ENCODE results near the gene SCNN1B. TPM values are rescaled to one million over a fixed set of nuclear protein-coding genes. Genes with fewer than 3 reads are reported as not detected.

SCNN1B gene
- total and polyA plus RNA-seq, 4 experiments from 2014 or later, result not detected

- CTCF ChIA-PET (ENCODE audit: partially characterized antibody), result no interaction called here
- no peaks in the 10 kb centered on the region for H3K9me3 Mint-ChIP-seq
- peaks cover 0 to 9% of the 10 kb centered on the region in 2 donors for H3K27me3 Mint-ChIP-seq
- intact Hi-C loops (cut with micrococcal nuclease), result no loop called here
- Histone ChIP-seq H3K27ac (ENCODE audit: low read depth, low read length) (no peak overlapping the region), H3K36me3 (ENCODE audit: insufficient read depth, low read length) (no peaks in the 10 kb centered on the region), H3K4me3 (ENCODE audit: low read length in 2 of 2) (no peak overlapping the region), H3K4me1 (ENCODE audit: insufficient read depth, low read length) (no peaks in the 10 kb centered on the region), H3K9me3 (ENCODE audit: control insufficient read depth in 1 of 2, low read length in 2 of 2) (no peaks in the 10 kb centered on the region), H3K27me3 (ENCODE audit: insufficient read depth, low read length) (no peaks in the 10 kb centered on the region)
- H3K36me3 Mint-ChIP-seq, result no peaks in the 10 kb centered on the region
- no peak for DNase-seq
- H3K4me1 Mint-ChIP-seq, result peaks cover 5 to 9% (median 7%) of the 10 kb centered on the region in 4 donors
- POLR2A ChIA-PET (ENCODE audit: partially characterized antibody), result no interaction called here
- no peak overlapping the region for H3K27ac Mint-ChIP-seq
- H3K4me3 Mint-ChIP-seq, result no peak overlapping the region
These were observed 67.3 kb downstream of the SCNN1B start for GRCh38 chr16:23369416-23369815.

DNA sequence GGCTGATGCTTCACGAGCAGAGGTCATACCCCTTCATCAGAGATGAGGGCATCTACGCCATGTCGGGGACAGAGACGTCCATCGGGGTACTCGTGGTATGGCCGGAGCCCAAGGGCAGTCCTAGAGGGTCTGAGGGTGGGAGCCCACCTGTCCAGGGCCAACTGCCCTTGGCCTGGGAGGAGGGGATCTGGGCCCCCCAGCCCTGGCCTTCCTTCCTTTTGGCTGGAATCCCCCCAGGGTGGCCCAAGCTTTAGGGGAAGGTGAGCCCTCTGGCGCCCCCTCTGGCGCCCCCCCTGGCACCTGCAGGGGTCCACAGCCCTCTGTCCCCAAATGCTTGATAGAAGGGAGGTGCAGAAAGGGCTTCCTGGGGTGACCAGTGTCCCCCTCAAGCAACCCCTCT lies 69.3 kb downstream of the SCNN1B start:
- H3K4me3 Mint-ChIP-seq, result no peak overlapping the region
- CTCF ChIA-PET (ENCODE audit: partially characterized antibody), result no interaction called here
- Histone ChIP-seq H3K27ac (ENCODE audit: low read depth, low read length) (no peak overlapping the region), H3K36me3 (ENCODE audit: insufficient read depth, low read length) (no peaks in the 10 kb centered on the region), H3K4me3 (ENCODE audit: low read length in 2 of 2) (no peak overlapping the region), H3K4me1 (ENCODE audit: insufficient read depth, low read length) (no peaks in the 10 kb centered on the region), H3K27me3 (ENCODE audit: insufficient read depth, low read length) (no peaks in the 10 kb centered on the region), H3K9me3 (ENCODE audit: control insufficient read depth in 1 of 2, low read length in 2 of 2) (no peaks in the 10 kb centered on the region)
- intact Hi-C loops (cut with micrococcal nuclease), result no loop called here
- H3K27ac Mint-ChIP-seq, result no peak overlapping the region
- POLR2A ChIA-PET (ENCODE audit: partially characterized antibody), result no interaction called here
- no peaks in the 10 kb centered on the region for H3K36me3 Mint-ChIP-seq
- no peak for DNase-seq
- no peaks in the 10 kb centered on the region for H3K4me1 Mint-ChIP-seq
- H3K9me3 Mint-ChIP-seq, result no peaks in the 10 kb centered on the region
- peaks cover 0 to 9% of the 10 kb centered on the region in 2 donors for H3K27me3 Mint-ChIP-seq

DNA sequence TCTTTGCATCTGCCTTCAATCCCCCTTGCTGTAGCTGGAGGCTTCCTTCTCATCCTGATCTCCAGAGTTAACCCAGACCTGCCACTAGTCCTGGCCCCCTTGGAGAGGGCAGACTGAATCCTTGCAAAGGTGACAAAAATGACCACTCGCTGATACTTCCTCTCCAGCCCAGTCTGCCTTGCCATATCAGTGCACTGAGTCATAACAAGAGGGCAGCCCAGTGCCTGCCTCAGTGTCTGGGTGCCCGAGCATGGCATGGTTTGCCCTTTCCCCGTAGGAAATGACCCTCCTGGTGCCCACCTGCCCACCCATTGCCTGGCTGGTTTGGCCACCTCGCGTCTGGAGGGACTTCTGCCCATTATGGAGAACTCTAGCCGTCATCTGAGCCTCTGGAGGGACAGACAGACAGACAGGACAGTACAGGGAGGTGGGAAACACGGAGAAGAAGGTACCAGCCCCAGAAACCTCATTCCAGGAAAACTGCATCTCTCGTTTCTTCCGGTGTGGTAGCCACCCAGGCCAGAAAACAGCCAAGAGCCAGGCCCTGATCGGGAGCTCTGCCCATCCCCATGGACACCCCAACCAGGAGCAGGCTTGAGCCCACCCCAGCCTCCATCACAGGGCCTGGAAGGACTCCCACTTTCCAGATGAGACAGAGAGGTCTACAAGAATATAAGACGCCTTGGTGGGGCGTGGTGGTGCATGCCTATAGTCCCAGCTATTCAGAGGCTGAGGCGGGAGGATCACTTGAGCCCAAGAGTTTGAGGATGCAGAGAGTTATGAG lies 71.5 kb downstream of the SCNN1B start:
- ChIA-PET POLR2A (ENCODE audit: partially characterized antibody) (interaction anchor here (0.6 kb wide), 1 partner anchor 18 kb away, joined by 3 read pairs; no protein-coding TSS in a partner anchor), CTCF (ENCODE audit: partially characterized antibody) (no interaction called here)
- H3K4me1 Mint-ChIP-seq, result no peaks in the 10 kb centered on the region
- H3K36me3 Mint-ChIP-seq, result no peaks in the 10 kb centered on the region
- Histone ChIP-seq H3K4me3 (ENCODE audit: low read length in 2 of 2) (no peak overlapping the region), H3K27me3 (ENCODE audit: insufficient read depth, low read length) (no peaks in the 10 kb centered on the region), H3K27ac (ENCODE audit: low read depth, low read length) (no peak overlapping the region), H3K36me3 (ENCODE audit: insufficient read depth, low read length) (no peaks in the 10 kb centered on the region), H3K4me1 (ENCODE audit: insufficient read depth, low read length) (no peaks in the 10 kb centered on the region), H3K9me3 (ENCODE audit: control insufficient read depth in 1 of 2, low read length in 2 of 2) (no peaks in the 10 kb centered on the region)
- no peaks in the 10 kb centered on the region for H3K9me3 Mint-ChIP-seq
- intact Hi-C loops (cut with micrococcal nuclease), result no loop called here
- peaks cover 2 to 11% of the 10 kb centered on the region in 2 donors for H3K27me3 Mint-ChIP-seq
- DNase-seq, result no peak
- no peak overlapping the region for H3K4me3 Mint-ChIP-seq
- no peak overlapping the region for H3K27ac Mint-ChIP-seq

GRCh38 chr16:23374721-23375510 lies 72.8 kb downstream of the SCNN1B start:
- H3K36me3 ChIP-seq (ENCODE audit: insufficient read depth, low read length), result no peaks in the 10 kb centered on the region
- intact Hi-C loops (cut with micrococcal nuclease), result no loop called here
- Mint-ChIP-seq H3K4me3 (no peak overlapping the region), H3K9me3 (no peaks in the 10 kb centered on the region), H3K36me3 (no peaks in the 10 kb centered on the region), H3K4me1 (no peaks in the 10 kb centered on the region), H3K27me3 (peaks cover 2 to 11% of the 10 kb centered on the region in 2 donors), H3K27ac (no peak overlapping the region)
- CTCF ChIA-PET (ENCODE audit: partially characterized antibody), result no interaction called here
- POLR2A ChIA-PET (ENCODE audit: partially characterized antibody), result no interaction called here
- H3K4me1 ChIP-seq (ENCODE audit: insufficient read depth, low read length), result no peaks in the 10 kb centered on the region
- DNase-seq, result no peak
- no peaks in the 10 kb centered on the region for H3K9me3 ChIP-seq (ENCODE audit: control insufficient read depth in 1 of 2, low read length in 2 of 2)
- H3K27ac ChIP-seq (ENCODE audit: low read depth, low read length), result no peak overlapping the region
- H3K4me3 ChIP-seq (ENCODE audit: low read length in 2 of 2), result no peak overlapping the region
- H3K27me3 ChIP-seq (ENCODE audit: insufficient read depth, low read length), result no peaks in the 10 kb centered on the region

DNA sequence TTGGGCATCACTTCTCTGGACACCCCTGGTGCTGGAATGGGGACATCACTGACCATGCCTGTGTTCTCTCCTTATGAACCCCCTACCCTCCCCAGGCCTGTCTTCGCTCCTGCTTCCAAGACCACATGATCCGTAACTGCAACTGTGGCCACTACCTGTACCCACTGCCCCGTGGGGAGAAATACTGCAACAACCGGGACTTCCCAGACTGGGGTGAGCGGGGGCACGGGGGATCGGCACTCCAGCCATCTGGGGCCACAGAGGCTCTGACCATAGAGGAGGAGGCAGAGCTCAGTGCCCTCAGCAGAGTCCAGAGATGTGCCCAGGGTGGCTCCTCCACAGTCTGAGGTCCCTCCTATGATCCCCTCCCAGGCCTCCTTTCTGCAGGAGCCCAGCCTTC lies 73.5 kb downstream of the SCNN1B start:
- H3K4me1 ChIP-seq (ENCODE audit: insufficient read depth, low read length), result no peaks in the 10 kb centered on the region

GRCh38 chr16:23377071-23377931 lies 75.2 kb downstream of the SCNN1B start:
- no peak overlapping the region for H3K27ac Mint-ChIP-seq
- H3K27me3 Mint-ChIP-seq, result peaks cover 2 to 6% of the 10 kb centered on the region in 2 donors
- Histone ChIP-seq H3K4me3 (ENCODE audit: low read length in 2 of 2) (no peak overlapping the region), H3K27ac (ENCODE audit: low read depth, low read length) (no peak overlapping the region), H3K9me3 (ENCODE audit: control insufficient read depth in 1 of 2, low read length in 2 of 2) (no peaks in the 10 kb centered on the region), H3K27me3 (ENCODE audit: insufficient read depth, low read length) (no peaks in the 10 kb centered on the region), H3K36me3 (ENCODE audit: insufficient read depth, low read length) (no peaks in the 10 kb centered on the region), H3K4me1 (ENCODE audit: insufficient read depth, low read length) (no peaks in the 10 kb centered on the region)
- H3K36me3 Mint-ChIP-seq, result no peaks in the 10 kb centered on the region
- H3K4me3 Mint-ChIP-seq, result no peak overlapping the region
- DNase-seq, result no peak
- no peaks in the 10 kb centered on the region for H3K4me1 Mint-ChIP-seq
- intact Hi-C loops (cut with micrococcal nuclease), result no loop called here
- CTCF ChIA-PET (ENCODE audit: partially characterized antibody), result no interaction called here
- POLR2A ChIA-PET (ENCODE audit: partially characterized antibody), result no interaction called here
- H3K9me3 Mint-ChIP-seq, result no peaks in the 10 kb centered on the region

More for the DNA sequence above, 73.5 kb downstream of the SCNN1B start:
- Histone ChIP-seq H3K27ac (ENCODE audit: low read depth, low read length) (no peak overlapping the region), H3K4me3 (ENCODE audit: low read length in 2 of 2) (no peak overlapping the region), H3K27me3 (ENCODE audit: insufficient read depth, low read length) (no peaks in the 10 kb centered on the region), H3K9me3 (ENCODE audit: control insufficient read depth in 1 of 2, low read length in 2 of 2) (no peaks in the 10 kb centered on the region), H3K36me3 (ENCODE audit: insufficient read depth, low read length) (no peaks in the 10 kb centered on the region)
- H3K4me1 Mint-ChIP-seq, result no peaks in the 10 kb centered on the region
- POLR2A ChIA-PET (ENCODE audit: partially characterized antibody), result no interaction called here
- CTCF ChIA-PET (ENCODE audit: partially characterized antibody), result no interaction called here
- H3K4me3 Mint-ChIP-seq, result no peak overlapping the region
- H3K36me3 Mint-ChIP-seq, result no peaks in the 10 kb centered on the region
- no peak overlapping the region for H3K27ac Mint-ChIP-seq
- peaks cover 2 to 7% of the 10 kb centered on the region in 2 donors for H3K27me3 Mint-ChIP-seq
- no peak for DNase-seq
- intact Hi-C loops (cut with micrococcal nuclease), result no loop called here
- no peaks in the 10 kb centered on the region for H3K9me3 Mint-ChIP-seq

GRCh38 chr16:23378256-23378655 lies 76.2 kb downstream of the SCNN1B start:
- H3K27ac ChIP-seq (ENCODE audit: low read depth, low read length), result no peak overlapping the region
- H3K27me3 ChIP-seq (ENCODE audit: insufficient read depth, low read length), result no peaks in the 10 kb centered on the region
- ChIA-PET POLR2A (ENCODE audit: partially characterized antibody) (no interaction called here), CTCF (ENCODE audit: partially characterized antibody) (no interaction called here)
- H3K4me3 Mint-ChIP-seq, result no peak overlapping the region
- H3K36me3 ChIP-seq (ENCODE audit: insufficient read depth, low read length), result no peaks in the 10 kb centered on the region
- DNase-seq, result no peak
- H3K9me3 ChIP-seq (ENCODE audit: control insufficient read depth in 1 of 2, low read length in 2 of 2), result no peaks in the 10 kb centered on the region
- H3K9me3 Mint-ChIP-seq, result no peaks in the 10 kb centered on the region
- no peak overlapping the region for H3K27ac Mint-ChIP-seq
- intact Hi-C loops (cut with micrococcal nuclease), result no loop called here
- no peak overlapping the region for H3K4me3 ChIP-seq (ENCODE audit: low read length in 2 of 2)
- H3K27me3 Mint-ChIP-seq, result peaks cover 2 to 6% of the 10 kb centered on the region in 2 donors
- H3K4me1 Mint-ChIP-seq, result no peaks in the 10 kb centered on the region
- H3K36me3 Mint-ChIP-seq, result no peaks in the 10 kb centered on the region
- H3K4me1 ChIP-seq (ENCODE audit: insufficient read depth, low read length), result no peaks in the 10 kb centered on the region

Measured in CD4-positive, alpha-beta memory T cell (primary cell).